Heart left ventricle (tissue), 16 donors: ENCODE measurements around the gene ZBTB12. TPM values are rescaled to one million over a fixed set of nuclear protein-coding genes. Genes with fewer than 3 reads are reported as not detected.

ENCODE experiments used
- ATAC-seq, 4 donors: fragments of 200-7000 bp; cut with Tn5 transposase; one replicate each; pipeline ENCODE4 v1.9.1; 2020 to 2022; ENCODE audit warnings: moderate library complexity in 4 of 4, mild to moderate bottlenecking in 3 of 4, moderate number of reproducible peaks in 1 of 4
- DNase-seq, 5 donors: peaks; one replicate each; pipeline ENCODE4 v3.0.0-alpha.2; 2020
- H3K27ac ChIP-seq, 12 donors: fragments of 200-600 bp; sonication (generic) in 4 of 12; one replicate each; pipeline versions ENCODE4 v1.5.0 to v1.8.0; 2016 to 2022; ENCODE audit warnings: mild to moderate bottlenecking in 2 of 12
- H3K27me3 ChIP-seq, 9 donors: fragments of 200-600 bp; sonication (generic) in 2 of 9; one replicate each; pipeline versions ENCODE4 v1.5.1 to v1.8.0; 2016 to 2022; ENCODE audit warnings: mild to moderate bottlenecking in 3 of 9
- H3K36me3 ChIP-seq, 9 donors: fragments of 200-600 bp; sonication (generic) in 2 of 9; one replicate each; pipeline versions ENCODE4 v1.5.0 to v1.8.0; 2018 to 2022; ENCODE audit warnings: mild to moderate bottlenecking in 2 of 9
- H3K4me1 ChIP-seq, 12 donors: fragments of 200-600 bp; sonication (generic) in 4 of 12; one replicate each; pipeline versions ENCODE4 v1.5.0 to v1.8.0; 2016 to 2022; ENCODE audit warnings: mild to moderate bottlenecking in 3 of 12
- H3K4me3 ChIP-seq, 12 donors: fragments of 200-600 bp; sonication (generic) in 4 of 12; one replicate each; pipeline versions ENCODE4 v1.5.0 to v1.8.0; 2017 to 2022; ENCODE audit warnings: mild to moderate bottlenecking in 9 of 12, moderate library complexity in 4 of 12
- H3K9me3 ChIP-seq, 12 donors: fragments of 200-600 bp; sonication (generic) in 4 of 12; one replicate each; pipeline versions ENCODE4 v1.5.0 to v1.8.0; 2016 to 2022; ENCODE audit warnings: mild to moderate bottlenecking in 1 of 12
- CTCF ChIP-seq, 12 donors: fragments of 200-600 bp; sonication (generic) in 4 of 12; IDR thresholded peaks; one replicate each; pipeline versions ENCODE4 v1.5.0 to v1.8.0; 2018 to 2022; ENCODE audit warnings: antibody characterized with exemption in 12 of 12, mild to moderate bottlenecking in 5 of 12
- POLR2A ChIP-seq, 2 donors: fragments of 450-650 bp; IDR thresholded peaks; one replicate each; pipeline ENCODE4 v1.6.1; 2017; ENCODE audit warnings: antibody characterized with exemption in 2 of 2, mild to moderate bottlenecking in 2 of 2, moderate library complexity in 2 of 2
- WGBS, 4 donors: extraction: QIAGEN DNeasy Blood & Tissue Kit in 2 of 4; methylation state at CpG; one replicate each; pipeline versions ENCODE4 v1.1.5 to v1.1.7; 2013 to 2018; 5-methylcytosine and 5-hydroxymethylcytosine counted together
- intact Hi-C, 10 donors: fragments of 100-400 bp; cut with DNase I; formaldehyde crosslinking; loops; one replicate each; pipeline versions ENCODE4 v1.11.1 to v1.14.2; 2022
- polyA plus RNA-seq, 2 donors: library from polyadenylated mRNA; stranded (reverse); fragments of 200-250 nt; gene quantifications; one replicate each; pipeline ENCODE4 v1.2.3, GENCODE V29; 2013
- total RNA-seq, 9 donors: library from RNA; depleted of rRNA in 2 of 9; stranded (reverse); fragments of >200 nt in 2 of 9; fragmentation: NEBNext Ultra II Directional in 3 of 9; extraction: Animal tissue kit (Norgen Biotek cat#: 25700) in 3 of 9; gene quantifications; one replicate each; pipeline versions ENCODE4 v1.1.0 to v1.2.4, GENCODE V29; 2016 to 2023
- donor health status: ischemic (EF 13 %, LVEDD 7.1; RV severe dilation, severe dysfunction).
- donor health status: healthy with polysubstance abuse.
- donor health status: DM: no; HTN: yes; CAD: no.
- donor health status: DM: no; HTN: no; CAD: no.
- donor health status: ischemic (EF 25% LVEDD 6.9; RV normal size, moderate dysfunction).
- donor health status: ischemic (EF 25% LVEDD 5.7; RV mildly dilated, moderate dysfunction).
- donor health status: healthy.
- donor health status: DM: yes; HTN: yes; CAD: no.
- donor health status: ischemic (EF 35%, LVEDD 5.7; RV mildly dilated, moderate dysfunction).
- donor health status: nonischemic (EF 11% LVEDD 7.7; RV severe dilation, severe dysfunction).
- donor health status: DM: yes; HTN: yes; CAD: no.
- donor health status: PGD.
- donor health status: ischemic (EF 29% LVEDD 5.4; RV normal size, mild dysfunction).
- donor health status: nonischemic (EF 23%, LVEDD 6.1; RV moderate dilation, normal function).

ZBTB12 gene
- total and polyA plus RNA-seq, 11 donors: 0.99 to 4.3 (median 2.3) TPM

- no peak for TF ChIP-seq POLR2A (IDR thresholded peaks at IDR 0.05)
- TF ChIP-seq CTCF (IDR thresholded peaks at IDR 0.05): no peak
- no peak for DNase-seq
- Histone ChIP-seq H3K36me3 (no peaks in the 10 kb centered on the region), H3K9me3 (no peaks in the 10 kb centered on the region), H3K4me1 (peaks cover 0 to 17% (median 0%) of the 10 kb centered on the region in 12 donors), H3K27me3 (no peaks in the 10 kb centered on the region), H3K4me3 (peak overlapping the region in 2 of 12 donors; percentile 55 to 56), H3K27ac (no peak overlapping the region)
- intact Hi-C loops: no loop called here
- no peak for ATAC-seq
- WGBS, 4 donors: 76 to 82% (median 78%) methylated on average over 9 of the region's 9 CpGs
These were observed 26.7 kb upstream of the ZBTB12 start for GRCh38 chr6:31928672-31928939.

- H3K27ac ChIP-seq: peak overlapping the region in 1 of 12 donors; percentile 75
- H3K9me3 ChIP-seq: no peaks in the 10 kb centered on the region
- intact Hi-C loops: no loop called here
- ATAC-seq: no peak
- peaks cover 0 to 17% (median 0%) of the 10 kb centered on the region in 12 donors for H3K4me1 ChIP-seq
- TF ChIP-seq POLR2A (IDR thresholded peaks at IDR 0.05): no peak
- TF ChIP-seq CTCF (IDR thresholded peaks at IDR 0.05): no peak
- no peak for DNase-seq
- H3K4me3 ChIP-seq: peak overlapping the region in 9 of 12 donors; percentile 15 to 56 (median 39)
- WGBS, 4 donors: 64 to 80% (median 75%) methylated on average over 11 of the region's 11 CpGs
- no peaks in the 10 kb centered on the region for H3K36me3 ChIP-seq
- no peaks in the 10 kb centered on the region for H3K27me3 ChIP-seq
These were observed 26.2 kb upstream of the ZBTB12 start for GRCh38 chr6:31927863-31928671.

- Histone ChIP-seq H3K4me3 (peak within 1 kb of the TSS in 9 of 12 donors; percentile 15 to 56 (median 39)), H3K4me1 (peaks cover 0 to 17% (median 0%) of the 10 kb centered on the region in 12 donors), H3K36me3 (no peaks in the 10 kb centered on the region), H3K9me3 (no peaks in the 10 kb centered on the region), H3K27me3 (no peaks in the 10 kb centered on the region), H3K27ac (peak within 1 kb of the TSS in 1 of 12 donors; percentile 75)
- ATAC-seq (peak in 3 of 4 donors; percentile 24 to 31 (median 24)), DNase-seq (no peak)
- intact Hi-C loops: no loop called here
- no peak for TF ChIP-seq CTCF (IDR thresholded peaks at IDR 0.05)
- TF ChIP-seq POLR2A (IDR thresholded peaks at IDR 0.05): no peak
- 58 to 62% (median 61%) methylated on average over 11 of the region's 11 CpGs for WGBS, 4 donors
These were observed 25.5 kb upstream of the ZBTB12 start, which contains the start of gene C2 for GRCh38 chr6:31927242-31927862. TSS of gene C2 (plus strand) at chr6:31927717. CDS start at chr6:31927753, 36 bp downstream.

- Histone ChIP-seq H3K9me3 (no peaks in the 10 kb centered on the region), H3K27me3 (no peaks in the 10 kb centered on the region), H3K4me3 (no peak overlapping the region), H3K4me1 (peaks cover 0 to 7% (median 0%) of the 10 kb centered on the region in 12 donors), H3K36me3 (no peaks in the 10 kb centered on the region), H3K27ac (no peak overlapping the region)
- DNase-seq (no peak), ATAC-seq (no peak)
- intact Hi-C loops: no loop called here
- 11 to 15% (median 12%) methylated on average over 5 of the region's 5 CpGs for WGBS, 4 donors
- TF ChIP-seq POLR2A (IDR thresholded peaks at IDR 0.05) (no peak), CTCF (IDR thresholded peaks at IDR 0.05) (peak in 2 of 12 donors; percentile 9 to 13)
These were observed 21.1 kb upstream of the ZBTB12 start for GRCh38 chr6:31922942-31923341.
